Epidermal melanocyte (primary cell): Measurements from ENCODE around the gene UAP1.

ENCODE experiments used
- DNase-seq: peaks from one replicate; pipeline ENCODE4 v3.0.0; 2011; ENCODE audit warnings: low spot score; ENCODE audit not compliant: insufficient read length

UAP1 gene

DNA sequence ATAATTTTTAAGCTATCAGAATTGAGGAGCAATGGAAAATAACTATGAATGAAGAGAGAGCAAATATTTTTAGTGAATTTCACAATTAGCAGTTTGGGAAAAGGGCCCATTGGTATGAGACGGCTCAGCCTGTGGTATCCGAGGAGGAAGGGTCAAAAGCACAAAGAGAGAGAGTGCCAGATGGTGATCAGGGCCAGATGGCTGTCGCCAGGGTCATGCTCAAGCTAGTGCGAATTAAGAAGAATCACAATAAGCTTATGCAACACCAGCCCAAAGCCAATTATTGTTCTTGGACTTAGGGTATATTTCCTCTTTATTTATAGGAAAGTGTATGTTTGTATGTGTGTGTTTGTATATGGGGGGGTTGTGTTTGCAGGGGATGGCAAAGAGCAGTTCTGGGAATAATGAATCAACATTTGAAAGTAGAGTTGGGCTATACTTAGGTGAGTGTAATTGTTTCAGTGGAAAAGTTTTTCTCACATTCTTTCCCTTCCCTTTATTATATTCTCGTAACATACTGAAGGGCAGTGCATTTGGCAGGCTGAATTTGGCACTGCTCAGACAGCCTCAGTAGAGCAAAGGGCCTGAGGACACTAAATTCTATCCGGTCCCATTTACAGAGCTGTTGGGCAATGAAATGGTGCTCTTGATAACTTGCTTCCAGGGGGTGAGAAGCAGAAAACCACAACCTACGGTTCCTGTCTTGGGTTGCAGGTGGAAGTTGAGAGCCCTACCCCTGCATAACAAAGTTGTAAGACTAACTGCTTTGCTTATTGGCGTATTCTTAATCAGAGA is 51.3 kb downstream of the UAP1 start:
- DNase-seq, result no peak

- no peak for DNase-seq
Observed at GRCh38 chr1:162616848-162617247, 55.3 kb downstream of the UAP1 start.

DNA sequence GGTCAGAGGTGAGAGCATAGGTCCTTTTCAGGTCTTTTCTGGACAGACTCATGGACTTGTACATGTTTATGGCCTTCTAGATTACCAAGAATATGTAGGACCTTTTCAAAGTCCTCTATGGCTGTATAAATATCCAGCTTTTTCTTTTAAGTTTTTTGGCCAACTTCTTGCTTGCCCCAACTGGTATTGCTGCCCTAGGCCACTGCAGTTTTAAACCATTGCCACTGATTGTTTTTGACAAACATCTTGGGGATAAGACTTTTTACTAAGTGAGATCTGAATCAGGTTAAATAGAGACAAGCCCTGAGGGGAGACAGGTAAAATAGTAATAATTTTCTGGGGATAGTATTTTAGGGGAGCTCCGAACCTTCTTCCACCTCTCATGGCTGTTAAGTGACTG is 56.0 kb downstream of the UAP1 start:
- DNase-seq, result no peak

GRCh38 chr1:162619076-162619475 is 57.6 kb downstream of the UAP1 start:
- DNase-seq, result no peak

DNA sequence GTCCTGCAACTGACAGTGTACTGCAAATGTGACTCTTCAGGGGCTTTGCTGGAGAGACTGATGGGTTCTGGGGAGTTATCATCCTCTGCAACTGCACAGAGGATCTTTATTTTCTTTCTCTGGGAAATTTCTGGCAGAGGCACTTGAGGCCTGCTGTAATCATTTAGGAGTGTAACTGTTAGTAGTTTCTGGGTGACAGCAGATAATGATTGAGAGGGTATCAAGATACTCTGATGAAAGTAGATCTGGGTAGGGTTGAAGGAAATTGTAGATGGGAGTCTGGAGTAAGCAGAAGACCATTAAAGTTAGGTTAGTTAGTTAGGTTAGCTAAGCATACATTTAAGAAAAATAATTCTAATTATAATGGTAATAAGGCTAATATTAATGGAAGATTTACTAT is 59.7 kb downstream of the UAP1 start:
- DNase-seq, result no peak

DNA sequence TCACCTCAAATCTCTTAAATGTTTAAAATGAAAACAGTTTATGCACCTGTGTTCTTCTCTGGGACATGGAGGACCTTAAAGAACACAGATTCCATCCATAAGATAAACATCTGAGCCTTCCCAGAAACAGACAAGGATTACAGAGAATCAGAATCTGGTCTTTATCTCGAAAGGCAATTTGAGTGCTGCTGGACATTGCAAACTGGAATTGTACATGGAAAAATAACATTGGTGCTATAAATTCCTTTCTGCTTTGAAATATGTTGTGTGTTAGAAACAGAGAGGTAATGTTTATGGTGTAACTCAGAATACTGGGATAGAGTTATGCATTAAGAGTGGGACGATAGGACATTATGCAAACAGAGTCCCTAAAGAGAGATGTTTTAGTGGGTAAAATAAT is 64.2 kb downstream of the UAP1 start:
- no peak for DNase-seq

- DNase-seq, result no peak
Observed at GRCh38 chr1:162626094-162626493, 64.6 kb downstream of the UAP1 start.

DNA sequence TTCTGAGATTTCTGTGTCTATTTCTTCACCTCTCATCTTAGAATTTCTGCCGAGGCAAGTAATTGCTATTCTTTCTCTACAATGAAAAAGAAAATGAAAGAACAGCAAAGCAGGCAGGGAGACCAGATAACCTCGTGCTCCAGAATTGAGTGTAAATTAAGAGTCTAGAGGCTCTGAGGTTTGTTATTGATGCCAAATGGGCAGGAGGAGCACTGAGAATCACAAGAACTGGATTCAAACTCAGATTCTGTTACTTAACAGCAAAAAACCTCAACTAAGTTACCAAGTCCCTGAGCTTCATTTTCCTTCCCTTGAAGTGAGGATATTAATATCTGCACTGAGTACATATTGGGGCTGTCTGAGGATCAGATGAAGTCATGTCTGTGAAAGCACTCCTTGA is 65.2 kb downstream of the UAP1 start:
- no peak for DNase-seq

- no peak for DNase-seq
Observed at GRCh38 chr1:162627662-162628296, 66.3 kb downstream of the UAP1 start.

DNA sequence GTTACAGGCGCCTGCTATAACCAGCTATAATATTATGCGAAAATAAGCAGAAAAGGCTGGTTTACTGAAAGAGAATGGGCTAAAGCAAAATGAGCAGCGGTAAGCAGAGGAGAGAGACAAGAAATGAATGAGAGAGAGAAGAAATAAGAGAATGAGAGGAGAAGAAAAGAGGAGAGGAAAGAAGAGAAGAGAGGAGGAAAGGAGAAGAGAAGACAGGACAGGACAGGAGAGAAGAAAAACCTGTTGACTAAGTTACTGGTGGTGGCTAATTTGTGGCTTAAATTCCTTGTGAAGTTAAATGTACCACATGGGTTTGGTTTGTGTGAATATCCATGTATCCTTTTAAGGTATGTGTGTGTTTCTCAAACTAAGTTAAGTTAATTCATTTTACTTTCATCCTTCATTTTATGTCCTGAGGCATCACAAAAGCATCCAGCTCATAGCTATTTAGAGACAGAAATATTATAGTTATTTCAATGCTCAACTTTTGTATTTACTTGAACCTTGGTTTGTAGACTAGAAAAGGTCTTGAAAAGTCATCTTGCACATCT is 67.6 kb downstream of the UAP1 start:
- no peak for DNase-seq

DNA sequence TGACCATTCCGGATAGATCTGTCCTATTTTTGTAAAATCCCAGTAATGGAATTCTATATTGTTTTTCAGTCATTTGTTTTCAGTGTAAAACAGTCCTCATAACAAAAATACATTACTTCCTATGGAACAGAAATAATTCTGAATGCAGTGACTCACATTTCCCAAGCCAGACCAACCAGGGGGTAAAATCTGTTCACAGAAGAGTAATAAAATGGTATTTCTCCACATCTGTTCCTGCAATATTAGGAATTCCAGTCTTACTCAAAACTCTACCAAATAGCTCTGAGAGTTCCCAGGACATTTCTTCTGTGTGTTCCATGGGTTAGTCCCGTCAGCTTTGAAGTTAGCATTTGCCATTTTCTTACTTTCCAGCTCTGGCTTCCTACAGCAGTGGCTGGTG is 68.1 kb downstream of the UAP1 start:
- no peak for DNase-seq

GRCh38 chr1:162631546-162632191 is 70.1 kb downstream of the UAP1 start:
- DNase-seq, result no peak

DNA sequence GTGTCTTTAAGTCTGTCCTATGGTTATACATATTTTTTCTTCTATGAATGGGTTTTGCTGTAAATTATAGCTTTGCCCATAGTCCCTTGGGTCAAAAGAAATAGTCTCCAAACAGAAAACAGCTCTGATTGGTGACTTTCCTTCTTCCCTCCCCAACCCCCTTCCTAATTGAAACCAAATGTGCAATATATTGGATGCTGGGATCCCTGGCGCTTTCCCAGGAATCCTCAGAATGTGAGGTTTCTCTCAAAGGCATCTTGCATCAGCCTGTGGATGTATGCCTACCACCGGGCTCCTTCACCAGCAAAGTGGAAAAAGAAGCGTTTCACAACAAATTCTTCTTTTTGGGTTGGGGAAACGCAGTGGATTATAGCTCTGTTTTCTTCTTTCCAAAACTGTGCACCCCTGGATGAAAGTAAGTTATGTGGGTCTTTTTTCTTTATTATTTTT is 70.7 kb downstream of the UAP1 start, which contains the start of gene DDR2:
Gene DDR2, plus strand, starts transcription at position 248 of the 450 bp plus-strand sequence. CDS start 86,600 bp downstream, outside the sequence.
- DNase-seq, result no peak

GRCh38 chr1:162632698-162633080 is 71.2 kb downstream of the UAP1 start:
- no peak for DNase-seq

DNA sequence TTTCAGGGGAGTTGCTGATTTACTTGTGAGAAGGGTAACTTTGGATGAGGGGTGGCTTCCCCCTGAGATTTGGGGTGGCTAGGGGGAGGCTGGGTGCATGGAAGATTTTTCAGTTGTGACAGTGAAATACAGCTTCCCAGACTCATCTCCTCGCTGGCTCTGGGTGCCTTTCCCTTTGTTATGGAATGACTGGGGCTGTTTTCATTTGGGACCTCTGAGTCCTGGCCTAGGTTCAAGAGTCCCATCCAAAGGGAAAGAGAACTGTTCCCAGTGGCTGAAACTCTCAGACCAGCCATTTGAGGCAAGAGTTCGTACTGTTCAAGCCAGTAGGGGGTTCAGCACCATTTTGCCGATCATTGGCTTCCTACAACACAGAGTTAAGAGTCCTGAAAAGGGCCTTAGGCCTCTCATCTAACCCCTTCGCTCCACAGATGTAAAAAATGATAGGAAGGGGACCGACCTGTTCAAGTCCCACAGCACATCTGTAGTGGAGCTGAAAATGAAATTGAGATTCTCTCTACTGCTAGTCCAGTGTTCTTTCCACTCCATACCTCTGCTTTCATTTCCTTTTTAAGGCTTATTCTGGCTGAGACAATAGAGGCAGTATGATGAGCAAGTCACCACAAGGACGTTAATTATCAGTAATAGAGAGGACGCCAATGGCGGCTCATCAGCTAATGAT is 71.7 kb downstream of the UAP1 start:
- DNase-seq, result no peak

DNA sequence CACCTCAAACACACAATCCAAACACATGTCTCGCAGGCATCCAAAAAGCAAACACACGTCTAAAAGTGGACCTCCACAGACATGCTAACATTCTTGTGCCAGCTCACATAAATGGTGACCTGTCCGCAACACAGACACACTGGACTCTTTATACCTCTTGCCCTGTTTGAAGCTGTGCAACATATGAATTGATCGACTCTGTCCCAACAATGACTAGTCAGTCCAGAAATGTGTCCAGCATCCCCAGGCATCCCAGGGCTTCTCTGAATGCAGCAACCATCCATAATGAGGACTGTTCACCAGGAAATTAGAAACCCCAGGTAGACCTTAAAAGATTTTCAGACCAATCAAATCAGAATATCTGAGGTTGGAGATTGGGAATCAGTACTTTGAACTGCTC is 73.9 kb downstream of the UAP1 start:
- no peak for DNase-seq

- no peak for DNase-seq
Observed at GRCh38 chr1:162639718-162640117, 78.2 kb downstream of the UAP1 start.

DNA sequence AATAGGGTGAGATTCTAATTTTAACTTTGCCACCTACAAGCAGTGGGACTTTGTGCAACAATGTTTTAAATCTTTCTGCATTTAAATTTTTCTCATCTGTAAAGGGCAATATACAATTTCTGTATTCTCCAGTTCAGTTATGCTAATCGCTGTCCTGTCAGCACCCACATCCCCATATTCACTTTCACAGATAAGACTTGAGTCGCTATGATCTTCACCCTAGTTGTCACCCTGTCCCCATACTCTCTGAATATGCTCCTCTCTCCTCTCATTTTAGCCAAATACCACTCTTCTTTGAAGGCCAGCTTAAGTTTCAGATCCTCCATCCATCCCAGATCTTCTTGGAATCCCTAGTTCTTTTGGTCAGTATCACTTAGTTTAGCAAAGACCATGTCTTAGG is 79.6 kb downstream of the UAP1 start:
- no peak for DNase-seq

- DNase-seq, result no peak
Observed at GRCh38 chr1:162644986-162645314, 83.4 kb downstream of the UAP1 start.

DNA sequence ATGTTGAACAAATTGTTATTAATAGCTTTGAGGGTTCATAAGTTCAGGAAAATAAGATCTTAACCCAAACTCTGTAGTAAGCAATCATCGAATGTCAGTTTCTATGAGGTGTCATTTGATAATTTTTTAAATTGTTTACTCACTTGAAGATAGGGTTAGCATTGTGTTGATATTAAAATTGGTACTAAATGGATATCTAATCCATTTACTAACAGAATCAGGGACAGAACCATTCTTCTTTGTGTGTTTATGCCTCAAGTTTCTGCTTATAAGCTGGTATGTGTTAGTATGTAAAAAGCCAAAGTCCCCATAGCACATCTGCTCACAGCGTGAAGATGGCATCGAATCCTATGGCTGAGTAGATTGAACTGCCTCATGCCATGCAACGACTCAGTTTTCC is 84.1 kb downstream of the UAP1 start:
- DNase-seq, result no peak

GRCh38 chr1:162649583-162649982 is 88.1 kb downstream of the UAP1 start:
- DNase-seq, result no peak
